Inferior parietal cortex (tissue), 1 donor: ENCODE measurements around the gene RGS5.

Source experiments
- DNase-seq: peaks from one replicate; pipeline ENCODE4 v3.0.0-alpha.2; 2016; ENCODE audit errors: extremely low spot score

The RGS5 gene

DNA sequence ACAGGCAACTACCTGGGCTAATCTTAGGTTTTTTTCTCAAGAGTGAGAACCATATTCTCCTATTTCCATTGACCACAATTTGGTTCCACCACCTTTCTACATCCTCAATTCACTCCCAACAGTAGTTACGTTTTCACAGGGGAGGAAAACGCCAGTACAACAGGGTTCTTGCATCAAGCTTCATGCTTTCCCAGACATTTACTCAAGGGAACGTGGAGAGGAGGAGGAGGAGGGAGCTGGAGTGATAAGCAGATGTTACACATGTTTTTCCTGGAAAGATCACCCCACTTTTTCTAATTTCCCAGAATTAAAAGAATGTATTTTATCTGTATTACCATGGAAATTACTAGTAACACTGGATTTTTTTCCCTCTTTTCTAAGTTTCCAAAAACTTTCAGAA is 58.3 kb downstream of the RGS5 start:
- DNase-seq: no peak

- DNase-seq: no peak
Measured at GRCh38 chr1:163142152-163142551, 60.6 kb downstream of the RGS5 start.

- no peak for DNase-seq
Measured at GRCh38 chr1:163141556-163141955, 61.2 kb downstream of the RGS5 start.

GRCh38 chr1:163137556-163138265 is 65.0 kb downstream of the RGS5 start:
- DNase-seq: no peak

DNA sequence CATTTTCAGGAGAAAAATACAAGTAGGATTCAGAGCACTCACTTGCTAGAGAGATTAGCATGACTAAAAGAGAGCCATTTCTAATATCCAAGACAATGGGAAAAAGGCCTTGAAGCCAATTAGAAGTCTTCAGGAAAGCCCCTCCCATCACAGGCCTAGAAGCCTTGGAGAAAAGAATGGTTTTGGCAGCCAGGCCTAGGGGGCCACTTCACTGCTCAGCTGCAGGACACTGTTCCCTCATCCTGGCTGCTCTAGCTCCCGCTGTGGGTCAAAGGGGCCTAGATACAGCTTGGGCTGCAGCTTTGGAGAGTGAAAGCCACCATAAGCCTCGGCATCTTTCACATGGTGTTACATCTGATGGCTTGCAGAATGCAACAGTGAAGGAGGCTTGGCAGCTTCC is 70.7 kb downstream of the RGS5 start:
- no peak for DNase-seq

DNA sequence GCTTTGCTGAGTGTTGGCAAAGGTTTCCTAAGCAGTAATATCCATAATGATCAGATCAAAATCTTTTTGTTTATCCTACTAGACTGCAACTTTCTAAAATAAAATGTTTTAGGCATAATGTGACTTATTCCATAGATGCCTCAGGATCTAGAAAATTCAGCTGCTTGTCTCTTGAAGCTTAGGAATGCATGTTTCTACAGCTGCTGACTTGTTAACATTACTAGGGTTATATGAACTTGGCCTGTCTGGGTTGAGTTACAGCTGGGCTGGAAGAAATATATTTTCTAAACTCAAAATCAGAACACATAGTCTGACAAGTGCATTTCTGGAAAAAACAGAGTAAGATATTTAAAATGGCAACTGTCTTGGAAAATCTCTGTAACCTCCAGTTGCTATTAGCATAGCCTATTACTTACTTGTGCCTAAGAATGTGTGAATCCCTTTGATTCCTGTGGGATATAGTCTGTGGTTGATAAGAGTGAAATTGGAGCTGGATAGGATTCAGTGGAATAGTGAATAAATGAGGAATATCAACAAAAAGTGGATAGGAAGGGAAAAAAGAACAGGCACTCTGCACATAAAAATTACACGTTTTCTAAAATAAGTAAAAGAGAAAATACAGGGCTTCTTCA is 72.4 kb downstream of the RGS5 start:
- no peak for DNase-seq

- no peak for DNase-seq
Measured at GRCh38 chr1:163128282-163128681, 74.4 kb downstream of the RGS5 start.

GRCh38 chr1:163124812-163125211 is 77.9 kb downstream of the RGS5 start:
- DNase-seq: no peak

GRCh38 chr1:163120372-163120771 is 82.3 kb downstream of the RGS5 start:
- DNase-seq: no peak

DNA sequence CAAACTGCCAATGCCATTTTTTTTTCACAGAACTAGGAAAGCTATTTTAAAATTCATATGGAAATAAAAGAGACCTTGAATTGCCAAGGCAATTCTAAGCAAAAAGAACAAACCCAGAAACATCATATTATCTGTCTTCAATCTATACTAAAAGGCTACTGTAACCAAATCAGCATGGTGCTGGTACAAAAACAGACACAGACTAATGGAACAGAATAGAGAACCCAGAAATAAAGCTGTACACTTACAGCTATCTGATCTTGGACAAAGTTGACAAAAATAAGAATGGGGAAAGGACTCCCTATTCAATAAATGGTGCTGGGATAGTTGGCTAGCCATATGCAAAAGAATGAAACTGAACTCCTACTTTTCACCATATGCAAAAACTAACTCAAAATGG is 83.0 kb downstream of the RGS5 start:
- DNase-seq: no peak

- no peak for DNase-seq
Measured at GRCh38 chr1:163115887-163116286, 86.8 kb downstream of the RGS5 start.

GRCh38 chr1:163107655-163108054 is 95.1 kb downstream of the RGS5 start:
- no peak for DNase-seq

- no peak for DNase-seq
Measured at GRCh38 chr1:163106364-163106987, 96.2 kb downstream of the RGS5 start.

DNA sequence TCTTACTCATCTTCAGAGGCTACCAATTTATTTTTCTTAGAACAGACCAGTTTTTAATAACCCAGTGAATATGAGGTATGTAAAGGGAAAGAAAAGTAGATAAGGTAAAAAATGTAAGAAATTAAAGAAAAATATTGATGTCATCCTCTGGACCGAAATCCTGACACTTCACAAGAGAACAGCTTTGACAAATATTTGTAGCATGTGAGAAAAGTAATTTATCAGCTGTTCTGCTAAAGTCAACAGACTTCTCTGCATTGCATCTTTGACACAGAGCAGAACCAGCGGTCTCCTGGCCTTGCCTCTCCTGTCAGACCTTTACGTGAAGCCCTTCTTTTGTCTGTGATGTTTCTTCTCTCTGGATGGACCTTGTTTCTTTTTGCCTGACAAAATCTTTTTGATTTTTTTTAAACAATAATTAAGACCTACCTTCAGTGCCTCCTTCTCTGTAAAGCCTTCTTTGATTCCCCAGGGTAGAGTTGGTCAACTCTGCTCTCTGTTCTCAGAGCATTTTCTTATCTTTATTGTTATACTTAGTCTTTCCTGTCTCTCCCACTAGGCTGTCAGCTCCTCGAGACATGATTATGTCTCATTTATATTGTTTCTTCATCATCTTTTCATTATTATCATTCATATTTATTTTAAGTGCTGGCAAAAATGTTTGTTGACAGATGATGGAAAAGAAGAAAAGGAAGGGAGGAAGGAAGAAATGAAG is 98.2 kb downstream of the RGS5 start:
- DNase-seq: no peak

DNA sequence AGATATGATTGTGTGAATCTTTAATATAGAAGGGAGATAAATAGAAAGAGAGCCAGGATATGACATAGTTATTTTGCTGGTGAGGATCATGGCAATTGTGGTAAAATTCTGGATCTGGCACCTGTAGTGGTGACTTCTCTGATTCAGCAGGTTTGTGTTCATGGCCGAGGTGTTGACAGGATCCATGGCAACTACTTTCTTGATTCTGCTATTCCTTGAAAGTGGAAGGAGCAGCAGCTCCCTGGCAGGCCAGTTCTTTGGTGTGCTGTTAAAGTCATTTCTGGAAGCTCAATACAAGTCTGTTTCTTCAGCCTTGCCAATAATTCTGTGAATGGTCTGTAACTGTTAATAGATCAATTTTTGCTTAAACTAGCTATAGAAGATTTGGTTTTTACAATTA is 100.1 kb downstream of the RGS5 start:
- no peak for DNase-seq

GRCh38 chr1:163095213-163095612 is 107.5 kb downstream of the RGS5 start:
- no peak for DNase-seq

- no peak for DNase-seq
Measured at GRCh38 chr1:163094589-163094988, 108.1 kb downstream of the RGS5 start.

- no peak for DNase-seq
Measured at GRCh38 chr1:163094182-163094581, 108.5 kb downstream of the RGS5 start.

- no peak for DNase-seq
Measured at GRCh38 chr1:163093579-163093978, 109.1 kb downstream of the RGS5 start.

- no peak for DNase-seq
Measured at GRCh38 chr1:163093169-163093568, 109.5 kb downstream of the RGS5 start.
